T-helper 2 cell (primary cell): ENCODE results near the gene AP1S1.
"Not testable (repeated sequence)": the region's sequence is repeated elsewhere in the genome, so short reads cannot be mapped to it uniquely, and the experiment has no call there.

Source experiments
- DNase-seq, 5 experiments: peaks; one replicate each; pipeline versions ENCODE4 v3.0.0 to v3.0.0-alpha.2; 2012 to 2022
- total RNA-seq, 2 donors: gene quantifications; one replicate each; lab custom pipeline; 2026; lab: John Stamatoyannopoulos, UW

The AP1S1 gene
- total RNA-seq: 4.4 to 5.3 reads per million in 2 donors

DNA sequence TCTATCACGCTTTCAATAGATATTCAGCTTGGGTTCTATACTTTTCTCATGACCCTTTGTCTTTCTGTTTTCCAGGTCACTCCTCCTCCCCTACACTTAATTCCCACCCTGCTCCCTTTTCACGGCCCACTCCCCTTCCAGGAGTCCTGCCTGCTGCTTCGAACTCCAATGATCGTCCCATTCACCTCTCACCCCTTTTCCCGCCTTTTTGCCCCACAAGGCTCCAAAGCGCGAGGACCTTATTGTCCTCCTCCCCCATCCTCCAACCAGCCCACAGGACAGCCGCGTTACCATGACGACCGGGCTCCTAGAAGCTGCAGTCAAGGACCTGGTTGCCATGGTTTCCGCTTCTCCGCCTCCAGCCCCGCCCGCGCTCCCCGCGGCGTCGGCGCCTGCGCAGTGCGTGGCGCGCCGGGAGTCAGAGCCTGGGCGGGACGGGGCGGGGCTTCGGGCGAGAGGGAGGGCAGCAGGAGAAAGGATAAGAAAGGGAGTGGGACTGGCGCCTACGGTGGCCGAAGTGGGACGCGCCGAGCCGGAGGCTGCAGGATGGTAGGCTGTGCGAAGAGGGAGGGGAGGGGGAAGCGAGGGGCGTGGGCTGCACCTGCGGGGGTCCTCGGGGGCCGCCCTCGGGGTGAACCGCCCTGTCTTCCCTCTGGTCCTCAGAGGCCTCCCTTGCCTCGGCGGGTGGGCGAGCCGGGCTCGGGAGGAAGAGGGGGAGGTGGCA, at the start of gene AP1S1:
AP1S1 (plus strand) TSS at position 508 of the 724 bp plus-strand sequence; CDS start at position 547, 39 bp downstream.
- peak; percentile 77 to 97 (median 84) for DNase-seq

DNA sequence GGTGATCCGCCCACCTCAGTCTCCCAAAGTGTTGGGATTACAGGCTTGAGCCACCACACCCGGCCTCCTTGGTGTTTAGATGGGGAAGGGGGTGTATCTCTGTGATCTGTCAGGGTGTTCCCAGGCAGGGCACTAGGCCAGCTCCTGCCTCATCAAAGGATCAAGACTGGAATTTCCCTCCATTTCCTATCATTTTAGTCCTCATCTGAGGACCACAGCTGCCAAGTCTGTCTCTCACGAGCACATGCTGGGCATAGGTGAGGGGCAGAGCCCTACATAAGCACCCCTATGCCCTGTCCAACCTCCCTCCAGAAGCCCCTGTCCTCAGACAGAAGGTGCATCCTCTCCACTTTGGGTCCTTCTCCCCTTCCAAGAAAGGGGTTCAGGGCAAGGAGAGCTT, 49.5 kb upstream of the AP1S1 start:
- no peak for DNase-seq

DNA sequence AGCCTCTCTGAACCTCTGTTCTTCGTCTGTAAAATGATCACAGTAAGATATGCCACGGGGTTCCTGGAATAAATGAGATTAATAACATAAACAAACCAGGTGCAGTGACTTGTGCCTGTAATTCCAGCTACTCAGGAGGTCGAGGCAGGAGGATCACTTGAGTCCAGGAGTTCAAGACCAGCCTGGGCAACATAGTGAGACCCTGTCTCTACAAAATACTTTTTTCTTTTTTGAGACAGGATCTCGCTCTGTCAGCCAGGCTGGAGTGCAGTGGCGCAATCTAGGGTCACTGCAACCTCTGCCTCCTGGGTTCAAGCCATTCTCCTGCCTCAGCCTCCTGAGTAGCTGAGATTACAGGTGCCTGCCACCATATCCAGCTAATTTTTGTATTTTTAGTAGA, 49.0 kb upstream of the AP1S1 start:
- DNase-seq: not testable (repeated sequence)

DNA sequence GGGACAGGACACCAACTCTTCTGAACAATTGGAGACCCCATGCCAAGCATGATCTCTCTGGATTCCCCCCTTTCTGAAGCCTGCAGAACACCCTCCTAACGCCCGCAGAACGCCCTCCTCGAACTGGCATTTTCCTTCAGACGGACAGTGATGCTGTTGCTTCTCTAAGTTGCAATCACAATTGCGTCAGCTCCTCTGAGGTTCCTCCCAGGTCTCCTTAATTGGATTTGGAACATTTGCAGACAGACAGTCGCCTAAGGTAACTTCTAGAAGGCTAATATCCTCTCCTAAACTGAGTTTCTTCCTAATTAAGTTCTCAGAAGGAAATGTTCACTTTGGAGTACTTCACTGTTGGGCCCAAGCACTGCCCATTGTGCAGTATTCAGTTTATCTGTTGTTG, 47.9 kb upstream of the AP1S1 start:
- no peak for DNase-seq

DNA sequence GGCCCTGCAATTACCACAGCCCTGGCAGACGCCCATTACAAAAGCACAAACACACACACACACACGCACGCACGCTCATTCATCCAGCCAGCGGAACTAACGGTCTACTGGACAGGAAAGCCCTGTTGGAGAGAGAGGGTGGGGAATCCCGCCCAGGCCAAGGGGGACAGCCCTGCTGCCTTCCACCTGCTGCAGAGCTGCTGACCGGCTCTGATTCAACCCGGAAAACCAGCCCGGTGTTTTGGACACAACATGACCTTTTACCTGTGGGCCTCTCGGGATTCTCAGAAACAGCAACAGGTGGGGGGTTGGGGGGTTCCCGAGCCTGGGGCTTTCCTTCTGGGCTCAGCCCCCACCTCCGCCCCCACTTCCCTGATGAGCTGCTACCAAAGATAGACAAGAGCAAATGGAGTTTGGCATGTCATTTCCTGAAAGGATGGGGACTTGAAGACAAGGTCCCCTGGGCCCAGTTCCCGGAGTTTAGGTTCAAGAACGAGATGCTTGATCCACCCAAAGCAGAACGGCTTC, 45.9 kb upstream of the AP1S1 start:
- DNase-seq: no peak

DNA sequence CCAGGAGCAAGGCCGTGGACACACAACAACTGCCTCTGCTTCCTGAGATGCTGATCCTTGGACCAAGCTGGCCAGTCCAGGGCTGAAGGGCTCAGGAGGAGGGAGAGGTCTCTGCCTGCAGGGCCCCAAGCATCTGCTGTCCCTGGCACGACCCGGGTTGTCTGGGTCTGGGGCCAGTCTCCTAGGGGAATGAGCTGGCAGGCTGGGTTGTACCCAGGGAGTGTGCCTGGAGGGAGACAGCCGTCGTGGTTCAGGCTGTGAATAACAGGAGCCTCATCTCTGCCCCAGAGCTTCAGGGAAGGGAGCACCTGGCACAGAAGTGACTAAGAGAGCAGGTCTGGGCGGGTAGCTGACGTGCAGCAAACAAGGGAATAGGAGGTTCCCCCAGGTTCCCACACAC, 45.3 kb upstream of the AP1S1 start:
- no peak for DNase-seq

DNA sequence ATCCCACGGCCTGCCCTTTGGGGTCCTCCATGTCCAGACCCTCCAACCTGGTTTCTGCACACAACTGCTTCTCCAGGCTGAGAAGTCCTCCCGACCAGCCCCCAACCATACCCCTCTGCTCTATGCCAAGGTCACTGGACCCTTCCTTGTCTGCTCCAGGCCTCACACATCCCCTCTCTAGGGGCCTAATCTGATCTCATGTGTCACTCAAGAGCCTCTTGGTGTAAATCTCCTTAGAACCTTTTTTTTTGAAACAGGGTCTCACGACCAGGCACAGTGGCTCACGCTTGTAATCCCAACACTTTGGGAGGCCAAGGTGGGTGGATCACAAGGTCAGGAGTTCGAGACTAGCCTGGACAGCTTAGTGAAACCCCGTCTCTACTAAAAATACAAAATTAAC, 44.9 kb upstream of the AP1S1 start:
- DNase-seq: no peak

DNA sequence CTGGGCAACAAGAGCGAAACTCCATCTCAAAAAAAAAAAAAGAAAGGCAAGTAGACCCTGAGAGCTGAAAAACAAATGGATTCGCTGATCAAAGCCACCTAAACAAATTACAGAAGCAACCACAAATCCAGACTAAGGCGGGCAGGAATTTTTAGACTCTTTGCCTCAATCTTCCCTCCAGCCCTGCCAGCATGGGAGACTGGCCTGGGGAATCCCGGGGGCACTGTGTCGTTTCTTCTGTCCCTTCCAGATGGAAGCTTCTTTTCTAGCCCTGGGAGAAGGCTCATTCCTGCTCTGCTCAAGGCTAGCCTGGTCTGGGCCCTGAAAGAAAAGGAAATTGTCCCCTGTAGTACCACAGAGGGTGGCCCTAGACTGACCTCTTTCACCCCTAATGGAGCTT, 43.0 kb upstream of the AP1S1 start:
- no peak for DNase-seq

DNA sequence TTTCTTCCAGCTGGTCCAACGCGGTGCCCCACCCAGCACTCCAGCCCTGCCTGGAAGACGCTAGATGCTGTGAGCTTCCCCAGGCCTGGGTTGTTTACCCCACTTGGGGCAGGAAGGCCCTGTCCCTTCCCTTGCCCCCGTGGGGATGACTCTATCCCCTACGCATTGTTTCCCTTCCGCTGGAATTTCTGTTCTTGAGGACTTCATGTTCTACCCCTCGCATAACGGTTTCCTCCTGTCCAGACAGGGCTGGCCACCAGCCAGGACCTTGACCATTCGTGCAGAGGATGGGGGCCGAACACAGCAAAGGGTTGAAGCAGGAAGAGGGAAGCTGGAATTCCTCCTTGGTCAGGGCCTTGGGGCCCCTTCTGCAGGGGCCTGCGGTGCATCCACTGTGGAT, 42.0 kb upstream of the AP1S1 start:
- DNase-seq: no peak

DNA sequence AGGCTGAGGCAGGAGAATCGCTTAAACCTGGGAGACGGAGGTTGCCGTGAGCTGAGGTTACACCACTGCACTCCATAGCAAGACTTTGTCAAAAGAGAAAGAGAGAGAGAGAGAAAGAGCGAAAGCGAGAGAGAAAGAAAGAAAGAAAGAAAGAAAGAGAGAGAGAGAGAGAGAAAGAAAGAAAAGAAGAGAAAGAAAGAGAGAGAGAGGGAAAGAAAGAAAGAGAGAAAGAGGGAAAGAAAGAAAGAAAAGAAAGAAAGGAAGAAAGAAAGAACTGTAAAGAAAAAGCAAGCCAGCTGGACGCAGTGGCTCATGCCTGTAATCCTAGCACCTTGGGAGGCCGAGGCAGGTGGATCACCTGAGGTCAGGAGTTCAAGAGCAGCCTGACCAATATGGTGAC, 41.1 kb upstream of the AP1S1 start:
- DNase-seq: not testable (repeated sequence)

DNA sequence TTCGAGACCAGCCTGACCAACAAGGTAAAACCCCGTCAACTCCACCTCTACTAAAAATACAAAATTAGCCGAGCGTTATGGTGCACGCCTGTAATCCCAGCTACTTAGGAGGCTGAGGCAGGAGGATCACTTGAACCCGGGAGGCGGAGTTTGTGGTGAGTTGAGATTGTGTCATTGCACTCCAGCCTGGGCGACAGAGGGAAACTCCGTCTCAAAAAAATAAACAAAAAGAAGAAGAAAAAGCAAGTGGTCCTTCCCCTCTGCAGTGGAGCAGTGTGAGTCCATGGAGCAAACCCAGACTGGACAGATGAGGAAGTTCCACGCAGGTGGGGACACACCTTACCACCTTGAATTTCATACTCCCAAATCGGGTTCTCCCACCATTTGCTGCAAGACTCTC, 40.4 kb upstream of the AP1S1 start:
- DNase-seq: no peak

DNA sequence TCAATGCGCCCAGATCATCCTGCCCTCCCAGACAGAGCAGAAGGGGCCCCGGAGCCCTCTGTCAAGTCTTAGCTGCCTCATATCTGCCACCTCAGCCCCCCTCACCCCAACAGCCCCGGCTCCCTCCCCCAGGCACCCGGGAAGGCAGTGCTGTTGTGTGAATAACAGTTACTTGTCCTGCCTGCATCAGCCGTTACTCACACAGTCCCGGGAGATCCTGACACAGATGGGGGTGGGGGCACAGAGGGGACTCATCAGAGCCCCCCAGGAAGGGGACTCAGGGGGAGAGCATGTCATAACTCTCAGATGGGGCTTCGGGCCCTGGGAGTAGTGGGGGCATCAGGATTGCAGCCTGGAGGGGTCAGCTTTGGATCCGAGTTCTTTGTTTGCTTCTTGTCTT, 39.8 kb upstream of the AP1S1 start:
- no peak for DNase-seq

DNA sequence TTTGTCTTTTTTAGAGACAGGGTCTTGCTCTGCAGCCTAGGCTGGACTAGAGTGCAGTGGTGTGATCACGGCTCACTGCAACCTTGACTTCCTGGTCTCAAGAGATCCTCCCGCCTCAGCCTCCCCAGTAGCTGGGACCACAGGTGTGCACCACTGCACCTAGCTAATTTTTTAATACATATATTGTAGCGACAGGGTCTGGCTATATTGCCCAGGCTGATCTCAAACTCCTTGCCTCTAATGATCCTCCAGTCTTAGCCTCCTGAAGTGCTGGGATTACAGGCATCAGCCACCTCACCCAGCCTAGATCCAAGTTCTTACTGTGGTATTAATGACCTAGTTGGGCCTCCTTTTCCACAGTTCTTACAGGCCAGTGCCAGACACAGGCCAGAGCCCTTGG, 39.1 kb upstream of the AP1S1 start:
- DNase-seq: no peak

DNA sequence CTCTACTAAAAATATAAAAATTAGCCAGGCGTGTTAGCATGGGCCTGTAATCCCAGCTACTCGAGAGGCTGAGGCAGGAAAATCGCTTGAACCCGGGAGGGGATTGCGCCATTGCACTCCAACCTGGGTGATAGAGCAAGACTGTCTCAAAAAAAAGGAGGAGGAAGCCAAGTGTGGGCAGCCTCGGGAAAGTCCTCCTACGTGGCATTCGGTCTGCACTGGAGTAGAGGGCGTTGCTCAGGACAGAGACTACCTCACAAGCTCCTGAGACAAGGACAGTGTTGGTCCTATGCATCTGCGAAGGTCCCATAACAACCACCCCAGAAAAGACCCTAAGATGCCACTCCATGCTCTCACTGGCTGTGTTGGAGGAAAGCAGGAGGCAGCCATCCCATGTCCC, 37.4 kb upstream of the AP1S1 start:
- no peak for DNase-seq

DNA sequence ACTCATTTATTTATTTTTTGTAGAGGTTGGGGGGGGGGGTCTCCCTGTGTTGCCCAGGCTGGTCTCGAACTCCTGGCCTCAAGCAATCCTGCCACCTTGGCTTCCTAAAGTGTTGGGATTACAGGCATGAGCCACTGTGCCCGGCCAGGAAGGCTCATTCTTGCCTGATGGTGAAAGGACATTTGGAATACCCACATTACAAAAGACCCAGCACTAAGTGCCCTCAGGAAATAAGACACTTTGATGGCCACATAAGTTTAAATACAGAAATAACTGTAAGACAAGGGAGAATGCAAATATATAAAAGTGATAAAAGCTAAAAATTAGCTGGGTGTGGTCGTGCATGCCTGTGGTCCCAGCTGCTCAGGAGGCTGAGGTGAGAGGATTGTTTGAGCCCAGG, 35.4 kb upstream of the AP1S1 start:
- no peak for DNase-seq

DNA sequence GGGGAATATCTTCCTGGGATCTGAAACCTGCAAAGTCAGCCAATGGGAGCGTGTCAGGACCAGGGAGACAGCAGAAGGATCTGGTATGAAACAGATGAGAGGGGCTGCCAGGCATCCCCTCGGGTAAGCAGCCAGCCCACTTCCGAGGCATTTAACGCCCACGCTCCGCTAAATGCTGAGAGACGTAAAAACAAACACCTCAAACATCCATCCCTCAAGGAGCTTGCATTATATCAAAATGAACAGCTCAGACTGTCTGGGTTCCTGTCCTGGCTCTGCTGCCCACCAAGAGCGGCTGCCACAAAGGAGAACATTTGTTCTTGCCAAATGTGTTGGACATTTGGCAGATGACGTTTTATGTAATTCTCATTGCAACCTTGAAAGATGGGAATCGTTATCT, 34.4 kb upstream of the AP1S1 start:
- DNase-seq: no peak

DNA sequence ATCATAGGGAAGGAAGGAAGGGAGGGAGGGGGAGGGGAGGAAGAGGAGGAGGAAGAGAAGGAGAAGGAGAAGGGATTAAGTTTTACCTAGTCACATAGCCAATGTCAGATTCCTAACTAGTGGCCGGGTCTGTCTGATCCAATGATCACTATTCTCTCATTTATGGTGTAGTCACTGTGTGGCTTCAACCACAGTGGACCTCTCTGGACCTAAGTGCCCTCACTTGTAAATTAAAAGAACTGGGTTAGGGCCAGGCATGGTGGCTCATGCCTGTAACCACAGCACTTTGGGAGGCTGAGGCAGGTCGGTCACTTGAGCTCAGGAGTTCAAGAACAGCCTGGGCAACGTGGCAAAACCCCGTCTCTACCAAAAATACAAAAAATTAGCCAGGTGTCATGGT, 34.0 kb upstream of the AP1S1 start:
- no peak for DNase-seq

DNA sequence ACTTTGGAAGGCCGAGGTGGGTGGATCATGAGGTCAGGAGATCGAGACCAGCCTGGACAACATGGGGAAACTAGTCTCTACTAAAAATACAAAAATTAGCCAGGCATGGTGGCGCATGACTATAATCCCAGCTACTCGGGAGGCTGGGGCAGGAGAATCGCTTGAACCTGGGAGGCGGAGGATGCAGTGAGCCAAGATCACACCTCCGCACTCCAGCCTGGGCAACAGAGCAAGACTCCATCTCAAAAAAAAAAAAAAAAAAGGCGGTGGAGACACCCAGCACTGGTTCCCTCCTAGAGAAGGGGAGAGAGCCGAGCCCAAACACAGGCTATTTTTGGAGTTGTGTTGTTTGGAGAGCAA, 32.7 kb upstream of the AP1S1 start:
- not testable (repeated sequence) for DNase-seq

DNA sequence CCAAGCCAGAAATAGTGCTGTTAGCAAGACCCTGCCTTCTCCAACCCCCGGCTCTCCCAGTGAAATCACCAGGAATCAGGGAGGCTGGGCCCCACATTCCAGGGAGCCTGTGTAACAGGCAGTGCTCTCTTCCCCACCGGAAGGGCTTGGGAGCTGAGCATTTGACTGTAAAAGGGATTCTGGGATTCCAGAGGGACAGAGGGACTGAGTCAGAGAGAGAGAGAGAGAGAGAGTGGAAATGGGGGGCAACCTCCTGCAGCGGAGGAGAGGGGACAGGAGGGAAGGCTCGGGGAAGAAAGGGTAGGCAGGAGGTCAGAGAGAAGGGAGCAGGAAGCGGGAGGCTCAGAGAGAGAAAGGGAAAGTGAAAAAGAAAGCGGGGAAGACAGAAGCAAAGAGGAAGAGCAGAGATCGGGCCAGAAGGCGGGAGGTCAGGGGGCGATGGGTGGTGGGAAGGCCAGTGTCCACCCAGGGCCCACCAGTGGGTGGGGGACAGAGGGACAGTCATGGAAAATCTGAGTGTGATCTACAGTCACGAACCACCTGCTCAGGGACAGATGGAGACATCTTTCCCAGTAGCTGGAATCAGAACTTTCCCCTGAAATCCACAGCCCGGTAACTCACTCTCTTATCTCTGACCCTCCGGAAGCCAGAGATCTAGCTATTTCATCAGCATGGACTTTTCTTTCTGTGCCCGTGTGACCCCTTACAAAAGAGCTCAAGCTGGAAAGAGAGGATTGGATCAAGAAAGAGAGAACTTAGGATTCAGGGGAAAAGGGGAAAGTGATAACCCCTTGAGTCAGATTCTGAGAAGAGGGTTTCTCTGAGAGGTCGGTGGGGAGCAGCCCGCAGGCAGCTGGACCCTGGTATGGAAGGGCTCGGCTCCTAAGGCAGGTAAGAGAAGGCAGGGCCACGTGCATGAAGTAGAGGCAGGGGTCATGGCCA, 32.0 kb upstream of the AP1S1 start:
- no peak for DNase-seq

DNA sequence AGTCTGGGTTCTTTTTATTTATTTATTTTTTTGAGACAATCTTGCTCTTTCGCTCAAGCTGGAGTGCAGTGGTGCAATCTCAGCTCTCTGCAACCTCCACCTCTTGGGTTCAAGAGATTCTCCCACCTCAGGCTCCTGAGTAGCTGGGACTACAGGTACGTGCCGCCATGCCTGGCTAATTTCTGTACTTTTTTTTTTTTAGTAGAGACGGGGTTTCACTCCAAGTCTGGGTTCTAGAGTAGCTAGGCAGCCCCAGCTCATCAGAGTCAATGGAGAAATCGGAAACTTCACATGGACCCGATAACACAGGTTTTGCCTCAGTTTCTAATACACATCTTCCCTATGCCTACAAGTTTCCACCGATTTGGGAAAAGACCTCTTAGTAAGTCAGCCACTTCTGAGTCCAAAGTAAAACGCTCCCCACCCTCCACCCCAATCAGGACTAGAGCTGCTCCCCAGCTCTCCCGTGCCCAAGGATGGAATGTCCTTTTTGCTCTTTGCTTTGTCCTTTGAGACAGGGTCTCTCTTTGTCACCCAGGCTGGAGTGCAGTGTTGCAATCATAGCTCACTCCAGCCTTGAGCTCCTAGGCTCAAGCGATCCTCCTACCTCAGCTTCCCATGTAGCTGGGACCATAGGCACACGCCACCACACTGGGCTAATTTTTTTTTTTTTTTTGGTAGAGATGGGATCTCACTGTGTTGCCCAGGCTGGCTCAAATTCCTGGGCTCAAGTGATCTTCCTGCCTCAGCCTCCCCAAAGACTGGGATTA, 31.2 kb upstream of the AP1S1 start:
- no peak for DNase-seq

DNA sequence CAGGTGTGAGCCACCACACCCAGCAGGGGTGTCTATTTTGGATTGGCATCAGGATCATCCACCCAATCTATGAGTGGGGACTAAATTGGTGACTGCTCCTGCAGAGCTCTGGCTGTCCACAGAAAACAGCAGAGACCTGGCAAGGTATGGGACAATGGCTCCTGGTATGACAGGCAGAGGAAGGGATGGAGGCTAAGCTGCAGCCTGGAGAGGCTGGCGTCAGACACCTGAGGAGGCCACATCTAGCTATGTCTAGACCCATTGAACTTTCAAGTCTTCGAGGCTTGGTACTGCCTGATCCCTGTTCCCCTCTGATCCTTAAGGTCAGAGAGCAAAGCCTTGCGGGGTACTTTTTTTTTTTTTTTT, 30.6 kb upstream of the AP1S1 start:
- DNase-seq: no peak

DNA sequence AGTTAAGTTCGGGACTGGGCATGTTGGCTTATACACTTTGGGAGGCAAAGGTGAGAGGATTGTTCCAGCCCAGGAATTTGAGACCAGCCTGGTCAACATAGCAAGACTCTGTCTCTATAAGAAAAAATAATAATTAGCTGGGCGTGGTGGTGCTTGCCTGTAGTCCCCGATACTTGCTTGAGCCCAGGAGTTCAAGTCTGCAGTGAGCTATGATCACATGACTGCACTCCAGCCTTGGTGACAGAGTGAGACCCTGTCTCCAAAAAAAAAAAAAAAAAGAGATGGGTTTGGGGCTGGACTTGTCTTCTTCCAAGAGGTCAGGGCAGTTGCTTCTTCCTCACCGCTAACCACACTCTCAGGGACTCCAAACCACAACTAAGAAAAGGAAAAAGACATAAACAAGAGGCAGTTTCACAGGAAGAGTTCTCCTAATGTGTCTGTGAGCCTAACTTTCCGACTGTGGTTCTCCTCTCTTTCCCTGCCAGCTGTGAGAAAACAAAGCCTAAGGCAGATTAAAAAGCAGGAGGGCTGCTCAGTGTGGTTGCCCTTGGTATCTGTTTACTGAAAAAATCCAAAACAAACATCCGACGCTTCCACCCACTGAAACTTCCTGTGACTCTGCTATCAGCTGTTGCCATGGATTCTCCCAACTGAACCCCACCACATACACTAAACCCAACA, 29.8 kb upstream of the AP1S1 start:
- no peak for DNase-seq
